ENCODE data around the gene AFF1.
A peak's percentile ranks its signal among the peaks of the same experiment; 100 is the strongest.

The AFF1 gene

DNA sequence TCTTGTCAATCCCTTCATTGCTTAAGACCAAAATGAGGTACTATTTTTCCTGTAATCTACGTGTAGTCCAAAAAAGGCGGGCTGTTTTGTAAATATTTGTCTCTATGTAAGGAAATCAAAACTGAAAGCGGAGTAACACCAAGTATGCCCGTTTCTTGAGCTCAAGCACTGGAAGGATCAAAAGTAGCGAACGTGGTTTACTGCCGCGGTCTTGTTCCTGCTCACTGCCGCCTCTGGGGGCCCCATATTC, 71.5 kb downstream of the AFF1 start:
- H3K4me3 ChIP-seq (ENCODE audit: low read depth, low read length), result peak overlapping the region; percentile 86
- TF ChIP-seq CTCF (conservative IDR thresholded peaks at IDR 0.05; ENCODE audit: low read depth, low read length), result peak; percentile 58
- DNase-seq (ENCODE audit: low read depth), result peak; percentile 94

DNA sequence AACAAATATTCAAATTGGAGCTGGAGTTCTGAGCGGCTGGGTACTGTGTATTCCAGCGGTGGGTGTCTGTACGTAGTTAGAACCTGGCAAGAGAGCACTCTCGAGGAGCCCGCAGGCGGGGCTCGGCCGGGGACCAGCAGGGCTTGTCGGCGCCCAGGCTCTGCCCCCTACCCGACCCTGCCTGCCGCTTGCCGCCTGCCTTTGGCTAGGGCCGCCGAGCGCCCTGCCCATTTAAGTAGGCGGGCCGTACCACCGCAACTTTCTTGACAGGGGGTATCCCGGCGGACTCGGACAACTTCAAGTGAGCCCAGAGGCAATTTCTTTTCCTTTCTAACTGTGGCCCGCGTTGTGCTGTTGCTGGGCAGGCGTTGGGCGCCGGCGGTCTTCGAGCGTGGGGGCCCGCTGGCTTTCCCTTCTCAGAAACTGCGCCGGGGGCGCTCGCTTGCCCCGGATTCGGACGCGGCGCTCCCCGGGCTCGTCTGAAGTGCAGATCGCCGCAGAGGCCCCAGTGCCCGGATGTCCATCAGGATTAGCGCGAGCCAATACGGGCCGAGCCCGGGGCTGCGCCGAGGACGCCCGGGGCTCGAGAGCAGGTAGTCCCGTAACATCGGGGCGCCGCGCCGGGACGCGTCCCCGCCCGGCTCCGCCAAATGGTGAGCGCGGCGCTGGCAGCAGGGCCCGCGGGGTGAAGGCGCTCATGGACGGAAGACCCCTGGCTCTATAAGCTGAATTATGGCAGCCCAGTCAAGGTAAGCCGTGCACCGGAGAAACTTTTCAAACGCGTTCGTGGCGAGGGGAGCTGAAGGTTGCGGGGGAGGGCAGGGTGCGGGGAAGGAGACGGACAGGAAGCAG, 72.1 kb downstream of the AFF1 start:
- no peak for TF ChIP-seq CTCF (conservative IDR thresholded peaks at IDR 0.05; ENCODE audit: low read depth, low read length)
- DNase-seq (ENCODE audit: low read depth), result peak; percentile 95
- H3K4me3 ChIP-seq (ENCODE audit: low read depth, low read length), result peak overlapping the region; percentile 86

DNA sequence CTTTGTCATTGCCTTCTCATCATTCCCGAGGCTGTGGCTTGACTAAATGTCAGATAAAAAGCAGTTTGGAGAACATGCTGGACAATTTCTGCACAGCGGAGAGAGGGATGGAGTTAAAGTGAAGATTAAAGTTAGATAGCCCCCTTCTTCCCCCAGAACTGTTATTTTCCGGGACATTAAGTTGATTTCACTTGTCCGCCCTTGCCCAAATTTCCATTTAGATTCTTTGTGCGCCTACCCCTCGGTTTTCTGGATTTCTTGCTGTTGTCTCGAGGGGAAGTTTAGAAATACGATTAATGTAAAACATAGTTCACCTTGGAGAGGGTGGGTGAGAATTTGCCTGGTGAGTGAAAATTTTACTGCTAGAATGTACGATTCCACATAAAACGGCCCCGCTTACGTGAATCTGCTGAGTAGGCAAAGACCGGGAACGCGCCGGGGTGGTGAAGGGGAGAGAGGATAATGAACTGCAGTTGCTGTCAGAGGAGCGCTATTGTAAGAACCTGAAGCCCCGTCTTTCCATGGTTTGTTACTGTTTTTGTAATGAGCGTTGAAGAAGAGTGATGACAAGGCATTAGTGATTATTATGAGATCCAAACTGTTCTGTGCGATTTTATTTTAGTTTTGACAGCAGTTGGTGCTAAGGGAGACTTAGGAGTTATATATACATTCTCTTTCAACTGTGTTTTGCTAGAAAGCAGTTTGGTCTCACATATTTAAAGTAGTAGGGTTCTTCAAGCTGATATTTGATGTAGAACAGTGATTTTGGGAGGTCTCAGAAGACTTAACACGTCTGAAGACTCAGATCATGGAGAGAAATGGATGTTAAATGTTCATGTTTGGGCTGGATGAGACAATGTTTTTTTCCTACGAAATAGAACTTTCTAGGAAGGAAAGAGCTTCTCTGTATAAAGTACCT, 73.0 kb downstream of the AFF1 start:
- peak overlapping the region; percentile 86 for H3K4me3 ChIP-seq (ENCODE audit: low read depth, low read length)
- no peak for TF ChIP-seq CTCF (conservative IDR thresholded peaks at IDR 0.05; ENCODE audit: low read depth, low read length)
- peak; percentile 71 for DNase-seq (ENCODE audit: low read depth)

GRCh38 chr4:87009095-87009648, 74.4 kb downstream of the AFF1 start:
- no peak for DNase-seq (ENCODE audit: low read depth)
- TF ChIP-seq CTCF (conservative IDR thresholded peaks at IDR 0.05; ENCODE audit: low read depth, low read length), result no peak
- H3K4me3 ChIP-seq (ENCODE audit: low read depth, low read length), result peak overlapping the region; percentile 86

DNA sequence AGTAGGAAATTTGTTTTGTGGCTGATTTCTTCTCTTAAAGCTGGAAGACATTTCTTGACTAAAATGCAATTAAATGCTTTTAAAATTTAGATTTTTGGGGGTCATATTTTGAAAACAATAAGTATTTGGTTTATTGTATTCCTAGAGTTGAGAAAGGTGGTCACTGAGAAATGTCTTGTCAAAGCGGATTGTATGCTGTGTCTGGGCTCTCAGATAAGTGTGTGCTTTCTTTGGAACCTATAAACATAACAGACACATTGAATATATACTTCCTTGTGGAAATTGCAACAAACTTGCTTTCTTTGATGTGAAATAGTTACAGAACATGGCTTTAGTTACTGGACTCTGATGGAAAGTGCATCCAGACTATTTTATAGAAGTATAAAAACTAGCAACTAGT, 75.4 kb downstream of the AFF1 start:
- no peak for TF ChIP-seq CTCF (conservative IDR thresholded peaks at IDR 0.05; ENCODE audit: low read depth, low read length)
- DNase-seq (ENCODE audit: low read depth), result no peak
- H3K4me3 ChIP-seq (ENCODE audit: low read depth, low read length), result no peak overlapping the region

GRCh38 chr4:87011340-87012034, 76.7 kb downstream of the AFF1 start:
- no peak overlapping the region for H3K4me3 ChIP-seq (ENCODE audit: low read depth, low read length)
- DNase-seq (ENCODE audit: low read depth), result peak; percentile 94
- no peak for TF ChIP-seq CTCF (conservative IDR thresholded peaks at IDR 0.05; ENCODE audit: low read depth, low read length)
